Measurements from ENCODE around the gene ACACA.

DNA sequence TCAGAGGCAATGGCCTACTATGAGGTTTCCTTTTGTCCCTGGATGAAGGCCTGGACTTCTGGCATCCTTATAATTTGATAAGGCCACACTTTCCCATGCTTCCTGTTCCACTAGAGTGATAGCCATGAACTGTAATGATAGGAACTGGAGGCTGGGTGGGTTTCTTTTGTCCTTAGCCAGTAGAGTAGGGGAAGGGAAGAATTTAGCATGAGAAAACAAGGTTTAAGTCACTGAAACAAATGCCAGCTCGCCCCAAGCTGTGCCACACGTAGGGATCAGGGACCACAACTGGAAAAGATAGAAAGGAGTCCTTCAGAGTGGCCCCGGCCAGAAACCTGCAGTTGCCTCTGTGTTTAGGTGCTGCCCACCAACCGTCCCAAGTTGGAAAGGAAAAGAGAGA, 111.7 kb downstream of the ACACA start:
- TF ChIP-seq, protein P1, sequence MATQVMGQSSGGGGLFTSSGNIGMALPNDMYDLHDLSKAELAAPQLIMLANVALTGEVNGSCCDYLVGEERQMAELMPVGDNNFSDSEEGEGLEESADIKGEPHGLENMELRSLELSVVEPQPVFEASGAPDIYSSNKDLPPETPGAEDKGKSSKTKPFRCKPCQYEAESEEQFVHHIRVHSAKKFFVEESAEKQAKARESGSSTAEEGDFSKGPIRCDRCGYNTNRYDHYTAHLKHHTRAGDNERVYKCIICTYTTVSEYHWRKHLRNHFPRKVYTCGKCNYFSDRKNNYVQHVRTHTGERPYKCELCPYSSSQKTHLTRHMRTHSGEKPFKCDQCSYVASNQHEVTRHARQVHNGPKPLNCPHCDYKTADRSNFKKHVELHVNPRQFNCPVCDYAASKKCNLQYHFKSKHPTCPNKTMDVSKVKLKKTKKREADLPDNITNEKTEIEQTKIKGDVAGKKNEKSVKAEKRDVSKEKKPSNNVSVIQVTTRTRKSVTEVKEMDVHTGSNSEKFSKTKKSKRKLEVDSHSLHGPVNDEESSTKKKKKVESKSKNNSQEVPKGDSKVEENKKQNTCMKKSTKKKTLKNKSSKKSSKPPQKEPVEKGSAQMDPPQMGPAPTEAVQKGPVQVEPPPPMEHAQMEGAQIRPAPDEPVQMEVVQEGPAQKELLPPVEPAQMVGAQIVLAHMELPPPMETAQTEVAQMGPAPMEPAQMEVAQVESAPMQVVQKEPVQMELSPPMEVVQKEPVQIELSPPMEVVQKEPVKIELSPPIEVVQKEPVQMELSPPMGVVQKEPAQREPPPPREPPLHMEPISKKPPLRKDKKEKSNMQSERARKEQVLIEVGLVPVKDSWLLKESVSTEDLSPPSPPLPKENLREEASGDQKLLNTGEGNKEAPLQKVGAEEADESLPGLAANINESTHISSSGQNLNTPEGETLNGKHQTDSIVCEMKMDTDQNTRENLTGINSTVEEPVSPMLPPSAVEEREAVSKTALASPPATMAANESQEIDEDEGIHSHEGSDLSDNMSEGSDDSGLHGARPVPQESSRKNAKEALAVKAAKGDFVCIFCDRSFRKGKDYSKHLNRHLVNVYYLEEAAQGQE (IDR thresholded peaks at IDR 0.05; ENCODE audit: unreplicated experiment), result no peak
- TF ChIP-seq, protein P2, sequence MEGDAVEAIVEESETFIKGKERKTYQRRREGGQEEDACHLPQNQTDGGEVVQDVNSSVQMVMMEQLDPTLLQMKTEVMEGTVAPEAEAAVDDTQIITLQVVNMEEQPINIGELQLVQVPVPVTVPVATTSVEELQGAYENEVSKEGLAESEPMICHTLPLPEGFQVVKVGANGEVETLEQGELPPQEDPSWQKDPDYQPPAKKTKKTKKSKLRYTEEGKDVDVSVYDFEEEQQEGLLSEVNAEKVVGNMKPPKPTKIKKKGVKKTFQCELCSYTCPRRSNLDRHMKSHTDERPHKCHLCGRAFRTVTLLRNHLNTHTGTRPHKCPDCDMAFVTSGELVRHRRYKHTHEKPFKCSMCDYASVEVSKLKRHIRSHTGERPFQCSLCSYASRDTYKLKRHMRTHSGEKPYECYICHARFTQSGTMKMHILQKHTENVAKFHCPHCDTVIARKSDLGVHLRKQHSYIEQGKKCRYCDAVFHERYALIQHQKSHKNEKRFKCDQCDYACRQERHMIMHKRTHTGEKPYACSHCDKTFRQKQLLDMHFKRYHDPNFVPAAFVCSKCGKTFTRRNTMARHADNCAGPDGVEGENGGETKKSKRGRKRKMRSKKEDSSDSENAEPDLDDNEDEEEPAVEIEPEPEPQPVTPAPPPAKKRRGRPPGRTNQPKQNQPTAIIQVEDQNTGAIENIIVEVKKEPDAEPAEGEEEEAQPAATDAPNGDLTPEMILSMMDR (conservative IDR thresholded peaks at IDR 0.05; ENCODE audit: low read depth in 2 of 2), result no peak
- TF ChIP-seq POLR2AphosphoS5 (IDR thresholded peaks at IDR 0.05; ENCODE audit: low read depth) (no peak), EZH2 (IDR thresholded peaks at IDR 0.05; ENCODE audit: low read depth, unreplicated experiment) (no peak), EZH2phosphoT487 (IDR thresholded peaks at IDR 0.05; ENCODE audit: unreplicated experiment) (no peak), CREB1 (CRISPR knock-in tag; IDR thresholded peaks at IDR 0.05; ENCODE audit: low read depth) (no peak), JUNB (IDR thresholded peaks at IDR 0.05; ENCODE audit: unreplicated experiment) (no peak), NANOG (IDR thresholded peaks at IDR 0.05; ENCODE audit: borderline replicate concordance) (no peak)
- TF ChIP-seq, protein P3, sequence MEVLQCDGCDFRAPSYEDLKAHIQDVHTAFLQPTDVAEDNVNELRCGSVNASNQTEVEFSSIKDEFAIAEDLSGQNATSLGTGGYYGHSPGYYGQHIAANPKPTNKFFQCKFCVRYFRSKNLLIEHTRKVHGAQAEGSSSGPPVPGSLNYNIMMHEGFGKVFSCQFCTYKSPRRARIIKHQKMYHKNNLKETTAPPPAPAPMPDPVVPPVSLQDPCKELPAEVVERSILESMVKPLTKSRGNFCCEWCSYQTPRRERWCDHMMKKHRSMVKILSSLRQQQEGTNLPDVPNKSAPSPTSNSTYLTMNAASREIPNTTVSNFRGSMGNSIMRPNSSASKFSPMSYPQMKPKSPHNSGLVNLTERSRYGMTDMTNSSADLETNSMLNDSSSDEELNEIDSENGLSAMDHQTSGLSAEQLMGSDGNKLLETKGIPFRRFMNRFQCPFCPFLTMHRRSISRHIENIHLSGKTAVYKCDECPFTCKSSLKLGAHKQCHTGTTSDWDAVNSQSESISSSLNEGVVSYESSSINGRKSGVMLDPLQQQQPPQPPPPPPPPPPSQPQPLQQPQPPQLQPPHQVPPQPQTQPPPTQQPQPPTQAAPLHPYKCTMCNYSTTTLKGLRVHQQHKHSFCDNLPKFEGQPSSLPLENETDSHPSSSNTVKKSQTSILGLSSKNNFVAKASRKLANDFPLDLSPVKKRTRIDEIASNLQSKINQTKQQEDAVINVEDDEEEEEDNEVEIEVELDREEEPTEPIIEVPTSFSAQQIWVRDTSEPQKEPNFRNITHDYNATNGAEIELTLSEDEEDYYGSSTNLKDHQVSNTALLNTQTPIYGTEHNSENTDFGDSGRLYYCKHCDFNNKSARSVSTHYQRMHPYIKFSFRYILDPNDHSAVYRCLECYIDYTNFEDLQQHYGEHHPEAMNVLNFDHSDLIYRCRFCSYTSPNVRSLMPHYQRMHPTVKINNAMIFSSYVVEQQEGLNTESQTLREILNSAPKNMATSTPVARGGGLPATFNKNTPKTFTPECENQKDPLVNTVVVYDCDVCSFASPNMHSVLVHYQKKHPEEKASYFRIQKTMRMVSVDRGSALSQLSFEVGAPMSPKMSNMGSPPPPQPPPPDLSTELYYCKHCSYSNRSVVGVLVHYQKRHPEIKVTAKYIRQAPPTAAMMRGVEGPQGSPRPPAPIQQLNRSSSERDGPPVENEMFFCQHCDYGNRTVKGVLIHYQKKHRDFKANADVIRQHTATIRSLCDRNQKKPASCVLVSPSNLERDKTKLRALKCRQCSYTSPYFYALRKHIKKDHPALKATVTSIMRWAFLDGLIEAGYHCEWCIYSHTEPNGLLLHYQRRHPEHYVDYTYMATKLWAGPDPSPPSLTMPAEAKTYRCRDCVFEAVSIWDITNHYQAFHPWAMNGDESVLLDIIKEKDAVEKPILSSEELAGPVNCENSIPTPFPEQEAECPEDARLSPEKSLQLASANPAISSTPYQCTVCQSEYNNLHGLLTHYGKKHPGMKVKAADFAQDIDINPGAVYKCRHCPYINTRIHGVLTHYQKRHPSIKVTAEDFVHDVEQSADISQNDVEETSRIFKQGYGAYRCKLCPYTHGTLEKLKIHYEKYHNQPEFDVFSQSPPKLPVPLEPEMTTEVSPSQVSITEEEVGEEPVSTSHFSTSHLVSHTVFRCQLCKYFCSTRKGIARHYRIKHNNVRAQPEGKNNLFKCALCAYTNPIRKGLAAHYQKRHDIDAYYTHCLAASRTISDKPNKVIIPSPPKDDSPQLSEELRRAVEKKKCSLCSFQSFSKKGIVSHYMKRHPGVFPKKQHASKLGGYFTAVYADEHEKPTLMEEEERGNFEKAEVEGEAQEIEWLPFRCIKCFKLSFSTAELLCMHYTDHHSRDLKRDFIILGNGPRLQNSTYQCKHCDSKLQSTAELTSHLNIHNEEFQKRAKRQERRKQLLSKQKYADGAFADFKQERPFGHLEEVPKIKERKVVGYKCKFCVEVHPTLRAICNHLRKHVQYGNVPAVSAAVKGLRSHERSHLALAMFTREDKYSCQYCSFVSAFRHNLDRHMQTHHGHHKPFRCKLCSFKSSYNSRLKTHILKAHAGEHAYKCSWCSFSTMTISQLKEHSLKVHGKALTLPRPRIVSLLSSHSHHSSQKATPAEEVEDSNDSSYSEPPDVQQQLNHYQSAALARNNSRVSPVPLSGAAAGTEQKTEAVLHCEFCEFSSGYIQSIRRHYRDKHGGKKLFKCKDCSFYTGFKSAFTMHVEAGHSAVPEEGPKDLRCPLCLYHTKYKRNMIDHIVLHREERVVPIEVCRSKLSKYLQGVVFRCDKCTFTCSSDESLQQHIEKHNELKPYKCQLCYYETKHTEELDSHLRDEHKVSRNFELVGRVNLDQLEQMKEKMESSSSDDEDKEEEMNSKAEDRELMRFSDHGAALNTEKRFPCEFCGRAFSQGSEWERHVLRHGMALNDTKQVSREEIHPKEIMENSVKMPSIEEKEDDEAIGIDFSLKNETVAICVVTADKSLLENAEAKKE (CRISPR knock-in tag; IDR thresholded peaks at IDR 0.05), result no peak

Data from GM23338 (cell line).